Glutamatergic neuron (in vitro differentiated cells): ENCODE measurements around the gene RPL5. TPM values are rescaled to one million over a fixed set of nuclear protein-coding genes. Genes with fewer than 3 reads are reported as not detected.

Source experiments
- DNase-seq: peaks from one replicate; pipeline ENCODE4 v3.0.0; 2022
- H3K27ac Mint-ChIP-seq: one replicate; pipeline ENCODE4 v1.8.0; 2020; ENCODE audit warnings: mild to moderate bottlenecking, mixed read lengths, inconsistent platforms; ENCODE audit not compliant: unreplicated experiment
- H3K27me3 Mint-ChIP-seq: one replicate; pipeline ENCODE4 v1.8.0; 2020; ENCODE audit warnings: mild to moderate bottlenecking, moderate library complexity, mixed read lengths, inconsistent platforms; ENCODE audit not compliant: unreplicated experiment
- H3K36me3 Mint-ChIP-seq: one replicate; pipeline ENCODE4 v1.8.0; 2020; ENCODE audit warnings: mild to moderate bottlenecking, mixed read lengths, inconsistent platforms; ENCODE audit not compliant: unreplicated experiment
- H3K4me1 Mint-ChIP-seq: one replicate; pipeline ENCODE4 v1.8.0; 2020; ENCODE audit warnings: mild to moderate bottlenecking, low read depth, mixed read lengths, inconsistent platforms; ENCODE audit not compliant: unreplicated experiment
- H3K4me3 Mint-ChIP-seq: one replicate; pipeline ENCODE4 v1.8.0; 2020; ENCODE audit warnings: mild to moderate bottlenecking, mixed read lengths, inconsistent platforms; ENCODE audit not compliant: unreplicated experiment
- H3K9me3 Mint-ChIP-seq: one replicate; pipeline ENCODE4 v1.8.0; 2020; ENCODE audit warnings: mild to moderate bottlenecking, moderate library complexity, mixed read lengths, inconsistent platforms; ENCODE audit not compliant: unreplicated experiment
- total RNA-seq: library from RNA; stranded (reverse); fragmentation: NEBNext Ultra II Directional; extraction: Animal tissue kit (Norgen Biotek cat#: 25700); gene quantifications from one replicate; pipeline ENCODE4 v1.2.1, GENCODE V29; 2021; ENCODE audit not compliant: unreplicated experiment
- TF ChIP-seq, protein P1 (sequence below): fragments of 200-600 bp; sonication (generic); IDR thresholded peaks from one replicate; pipeline ENCODE4 v1.5.0; 2021; ENCODE audit not compliant: partially characterized antibody, unreplicated experiment

RPL5 gene
- total RNA-seq, 1 donor from 2014 or later = 692 TPM

DNA sequence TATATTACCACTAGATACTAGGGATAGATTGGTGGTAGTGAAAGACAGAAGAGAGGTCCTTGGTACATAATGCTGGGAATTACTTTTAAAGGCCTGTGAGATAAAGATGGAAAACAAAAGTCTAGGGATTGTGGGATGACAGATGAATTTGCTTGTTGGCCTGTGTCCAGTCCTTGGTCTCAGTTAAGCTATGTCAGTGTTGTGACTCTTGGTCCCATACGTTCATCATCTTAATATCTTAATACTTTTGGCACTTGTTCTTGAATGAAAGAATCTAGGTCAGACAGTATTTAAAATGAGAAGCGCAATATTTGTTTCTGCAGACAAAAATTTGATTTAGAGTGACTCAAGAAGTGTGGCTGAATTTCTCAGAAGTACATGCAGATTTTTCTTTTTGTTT, 7.6 kb downstream of the RPL5 start:
- H3K36me3 Mint-ChIP-seq = no peaks in the 10 kb centered on the region
- H3K4me3 Mint-ChIP-seq = no peak overlapping the region
- TF ChIP-seq, protein P1, sequence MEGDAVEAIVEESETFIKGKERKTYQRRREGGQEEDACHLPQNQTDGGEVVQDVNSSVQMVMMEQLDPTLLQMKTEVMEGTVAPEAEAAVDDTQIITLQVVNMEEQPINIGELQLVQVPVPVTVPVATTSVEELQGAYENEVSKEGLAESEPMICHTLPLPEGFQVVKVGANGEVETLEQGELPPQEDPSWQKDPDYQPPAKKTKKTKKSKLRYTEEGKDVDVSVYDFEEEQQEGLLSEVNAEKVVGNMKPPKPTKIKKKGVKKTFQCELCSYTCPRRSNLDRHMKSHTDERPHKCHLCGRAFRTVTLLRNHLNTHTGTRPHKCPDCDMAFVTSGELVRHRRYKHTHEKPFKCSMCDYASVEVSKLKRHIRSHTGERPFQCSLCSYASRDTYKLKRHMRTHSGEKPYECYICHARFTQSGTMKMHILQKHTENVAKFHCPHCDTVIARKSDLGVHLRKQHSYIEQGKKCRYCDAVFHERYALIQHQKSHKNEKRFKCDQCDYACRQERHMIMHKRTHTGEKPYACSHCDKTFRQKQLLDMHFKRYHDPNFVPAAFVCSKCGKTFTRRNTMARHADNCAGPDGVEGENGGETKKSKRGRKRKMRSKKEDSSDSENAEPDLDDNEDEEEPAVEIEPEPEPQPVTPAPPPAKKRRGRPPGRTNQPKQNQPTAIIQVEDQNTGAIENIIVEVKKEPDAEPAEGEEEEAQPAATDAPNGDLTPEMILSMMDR = no peak
- H3K27me3 Mint-ChIP-seq = no peaks in the 10 kb centered on the region
- peaks cover 10% of the 10 kb centered on the region for H3K4me1 Mint-ChIP-seq
- no peak for DNase-seq
- no peaks in the 10 kb centered on the region for H3K9me3 Mint-ChIP-seq
- no peak overlapping the region for H3K27ac Mint-ChIP-seq

DNA sequence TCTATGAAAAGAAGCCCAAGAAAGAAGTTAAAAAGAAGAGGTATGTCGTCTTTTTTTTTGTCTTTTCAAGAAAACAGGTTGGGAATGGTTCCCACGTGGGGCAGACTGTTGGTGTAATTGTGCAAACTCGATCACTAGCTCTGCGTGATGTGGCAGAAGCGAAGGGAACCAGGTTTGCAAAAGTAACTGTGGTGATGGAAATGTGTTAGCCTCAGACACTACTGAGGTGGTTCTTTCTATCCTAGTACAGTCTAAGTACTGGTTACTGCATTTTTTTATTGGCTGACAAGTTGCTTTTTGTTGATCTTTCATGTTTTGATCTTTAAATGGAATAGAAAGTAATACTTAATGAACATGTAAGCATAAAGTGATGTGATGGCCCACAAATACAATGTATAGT, 8.8 kb downstream of the RPL5 start:
- H3K4me3 Mint-ChIP-seq = no peak overlapping the region
- H3K9me3 Mint-ChIP-seq = no peaks in the 10 kb centered on the region
- no peak for DNase-seq
- no peaks in the 10 kb centered on the region for H3K36me3 Mint-ChIP-seq
- TF ChIP-seq, protein P1 = no peak
- peaks cover 3% of the 10 kb centered on the region for H3K4me1 Mint-ChIP-seq
- H3K27ac Mint-ChIP-seq = no peak overlapping the region
- H3K27me3 Mint-ChIP-seq = no peaks in the 10 kb centered on the region

DNA sequence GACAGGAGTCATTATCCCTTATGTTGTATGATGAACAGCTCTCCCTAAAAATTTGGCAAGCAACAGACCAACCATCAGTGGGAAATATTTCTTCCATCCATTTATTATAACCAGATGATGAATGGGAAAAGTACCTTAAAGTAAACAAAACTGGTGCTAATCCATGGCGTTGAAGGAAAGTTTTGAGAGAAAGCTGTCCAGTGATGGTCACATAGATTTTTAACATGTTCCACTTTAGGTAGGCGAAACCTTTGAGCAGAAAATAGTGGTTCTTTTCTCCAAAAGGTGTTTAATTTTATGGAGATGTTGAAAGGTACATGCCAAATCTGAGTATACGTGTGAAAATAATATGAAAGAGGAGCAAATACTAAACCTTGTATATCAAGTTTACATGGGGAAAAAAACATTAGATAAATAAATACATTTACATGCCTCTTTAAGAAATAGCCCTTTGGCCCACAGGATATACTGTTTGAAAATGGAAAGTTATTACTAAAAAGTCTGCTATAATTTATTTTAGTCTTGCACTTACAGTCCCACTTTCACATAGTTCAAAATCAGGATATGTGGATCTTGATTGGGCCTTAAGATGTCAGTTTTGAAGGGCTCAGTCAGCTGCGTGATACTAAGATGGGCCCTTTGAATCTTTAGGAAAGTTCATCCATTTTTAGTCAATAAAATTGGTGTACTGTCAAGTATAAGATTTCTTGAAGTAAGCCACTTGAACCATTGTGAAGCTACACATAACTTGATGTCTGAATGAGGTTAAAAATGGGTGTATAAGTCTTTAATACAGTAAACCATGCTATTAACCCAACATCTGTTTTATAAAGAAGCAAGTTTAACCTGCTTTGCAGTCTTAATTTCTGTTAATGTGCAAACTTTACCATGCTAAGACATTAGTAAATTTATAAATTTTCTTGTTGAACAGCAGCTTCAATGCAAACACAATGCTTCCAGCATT, 10.5 kb downstream of the RPL5 start:
- H3K4me1 Mint-ChIP-seq = peaks cover 3% of the 10 kb centered on the region
- TF ChIP-seq, protein P1 = no peak
- no peak overlapping the region for H3K4me3 Mint-ChIP-seq
- no peak for DNase-seq
- H3K27ac Mint-ChIP-seq = no peak overlapping the region
- H3K9me3 Mint-ChIP-seq = peaks cover 1% of the 10 kb centered on the region
- H3K27me3 Mint-ChIP-seq = peaks cover 2% of the 10 kb centered on the region
- no peaks in the 10 kb centered on the region for H3K36me3 Mint-ChIP-seq

DNA sequence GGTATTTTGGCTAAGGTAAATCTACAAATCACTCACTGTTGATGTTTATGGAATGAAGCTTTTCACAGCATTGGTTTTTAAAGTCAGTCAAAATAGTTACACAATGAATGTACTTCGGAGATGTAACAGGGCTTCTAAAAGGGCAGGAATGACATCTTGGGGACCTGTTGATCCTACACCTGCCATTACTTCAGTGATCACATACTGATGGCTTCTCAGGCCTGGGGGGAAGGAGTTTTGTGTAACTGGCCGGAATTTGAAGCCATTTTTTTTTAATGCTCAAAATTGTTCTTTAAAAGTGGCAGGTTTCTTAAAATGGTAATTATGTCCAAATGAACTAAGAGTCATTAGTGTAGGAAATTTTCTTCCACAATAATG, 11.2 kb downstream of the RPL5 start:
- no peak overlapping the region for H3K27ac Mint-ChIP-seq
- H3K4me3 Mint-ChIP-seq = no peak overlapping the region
- H3K27me3 Mint-ChIP-seq = peaks cover 2% of the 10 kb centered on the region
- no peak for DNase-seq
- no peaks in the 10 kb centered on the region for H3K4me1 Mint-ChIP-seq
- no peaks in the 10 kb centered on the region for H3K36me3 Mint-ChIP-seq
- H3K9me3 Mint-ChIP-seq = peaks cover 1% of the 10 kb centered on the region
- TF ChIP-seq, protein P1 = no peak
